NK-92 (cell line): Measurements from ENCODE around the gene DNAJC15.

Source experiments
- DNase-seq: peaks from one replicate; lab custom pipeline; 2025; ENCODE audit not compliant: unreplicated experiment; lab: John Stamatoyannopoulos, UW

Gene DNAJC15

DNA sequence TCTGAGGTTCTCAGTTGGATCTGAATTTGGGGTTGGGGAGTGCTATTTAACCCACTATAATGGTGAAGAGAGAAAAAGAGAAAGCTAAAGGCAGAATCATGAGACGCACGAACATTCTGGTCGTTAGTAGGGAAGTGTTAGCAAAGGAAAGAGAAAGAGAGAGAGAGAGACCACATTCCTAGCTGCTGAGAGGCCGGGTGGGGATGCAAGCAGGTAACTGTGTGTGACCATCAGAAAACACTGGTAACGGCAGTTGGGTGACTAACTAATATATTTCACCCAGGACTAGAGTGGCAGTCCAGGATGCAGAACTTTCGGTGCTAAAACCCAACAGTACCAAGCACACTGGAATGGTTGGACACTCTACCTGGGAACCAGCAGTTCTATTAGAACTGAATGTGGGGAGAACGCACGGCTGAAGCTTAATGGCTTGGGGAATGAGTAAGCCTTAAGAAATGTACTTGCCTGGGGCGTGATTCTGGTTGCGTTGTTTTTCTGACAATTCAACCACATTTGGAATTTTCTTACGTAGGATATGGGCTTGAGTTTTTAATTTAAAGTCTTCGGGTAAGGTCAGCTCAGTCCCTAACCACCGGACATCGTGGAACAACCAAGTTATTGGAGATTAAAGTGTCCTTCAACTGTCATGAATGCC, 130.2 kb downstream of the DNAJC15 start:
- DNase-seq, result no peak

DNA sequence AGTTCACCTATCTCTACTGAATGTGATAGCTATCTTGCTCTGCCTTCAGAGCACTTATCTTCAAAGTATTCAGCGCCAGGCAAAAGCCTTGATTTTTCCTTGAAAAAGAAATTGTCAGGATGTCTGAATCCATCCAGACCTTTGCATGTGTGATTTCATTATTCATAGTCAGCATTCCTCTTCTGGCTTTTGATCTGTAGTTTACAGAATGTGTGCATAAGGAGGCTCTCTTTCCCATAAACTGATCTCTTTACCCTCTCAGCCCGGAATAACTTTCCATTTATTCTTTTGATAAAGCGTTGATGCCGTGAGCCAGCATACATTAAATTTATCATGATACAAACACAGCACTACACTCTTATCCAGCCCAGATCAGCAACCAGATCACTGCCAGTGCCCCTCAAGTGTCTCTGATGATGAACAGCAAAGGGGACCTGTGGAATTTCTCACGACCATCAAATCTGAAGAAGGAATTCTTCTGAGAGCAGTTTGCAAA, 130.8 kb downstream of the DNAJC15 start:
- DNase-seq, result no peak

DNA sequence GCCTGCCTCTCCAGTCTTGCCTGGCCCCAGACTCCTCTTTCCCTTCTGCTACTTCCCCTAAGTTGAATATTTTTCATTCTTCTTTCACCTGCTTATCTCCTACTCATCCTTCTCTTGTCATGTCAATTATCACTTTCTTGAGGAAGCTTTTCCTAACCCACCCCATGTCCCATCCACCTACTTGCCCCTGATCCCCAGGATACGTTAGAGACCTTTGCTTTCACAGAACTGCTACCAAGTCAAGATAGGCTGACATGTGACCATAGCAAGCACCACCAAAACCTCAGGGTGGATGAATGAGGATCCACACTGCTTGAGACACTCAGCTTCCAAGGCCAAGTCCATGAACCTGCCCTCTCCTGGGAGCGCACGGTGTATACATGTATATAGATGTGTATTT, 131.5 kb downstream of the DNAJC15 start:
- DNase-seq, result no peak

DNA sequence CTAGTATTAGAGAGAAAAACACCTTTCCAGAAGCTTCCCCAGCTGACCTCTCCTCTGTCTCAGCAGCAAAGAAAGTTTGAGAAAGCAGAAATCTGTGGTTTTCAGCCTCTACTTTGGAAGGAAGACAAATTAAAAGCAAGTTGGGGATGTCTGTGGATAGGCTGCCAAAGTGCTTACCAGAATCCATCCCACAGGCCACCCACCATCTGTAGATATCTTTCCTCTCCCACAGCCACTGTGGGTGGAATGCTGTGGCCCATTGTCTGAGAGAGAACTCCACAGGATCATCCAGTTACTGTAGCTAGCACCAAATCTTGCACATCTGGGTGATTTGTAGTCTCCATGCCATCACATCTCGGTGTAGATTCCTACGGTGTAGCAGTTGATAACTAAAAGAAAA, 133.5 kb downstream of the DNAJC15 start:
- DNase-seq, result no peak

DNA sequence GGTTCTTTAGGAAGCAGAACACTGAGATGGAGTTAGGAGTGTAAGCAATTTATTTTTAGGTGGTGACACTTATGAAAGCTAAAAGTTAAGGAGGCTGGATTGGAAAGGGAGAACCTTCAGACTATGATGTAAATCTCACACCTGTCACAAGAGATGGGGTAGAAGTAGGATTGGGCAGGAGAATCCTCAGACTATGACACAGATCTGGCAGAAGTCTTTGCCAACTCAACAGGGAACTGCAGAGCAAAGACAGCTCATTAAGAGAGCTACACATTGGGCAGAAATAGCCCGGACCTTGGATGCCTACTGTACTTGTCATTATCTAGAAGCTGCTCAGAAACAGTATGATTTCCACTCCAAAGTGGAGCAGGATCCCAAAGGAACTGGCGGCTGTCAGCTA, 134.4 kb downstream of the DNAJC15 start:
- no peak for DNase-seq

DNA sequence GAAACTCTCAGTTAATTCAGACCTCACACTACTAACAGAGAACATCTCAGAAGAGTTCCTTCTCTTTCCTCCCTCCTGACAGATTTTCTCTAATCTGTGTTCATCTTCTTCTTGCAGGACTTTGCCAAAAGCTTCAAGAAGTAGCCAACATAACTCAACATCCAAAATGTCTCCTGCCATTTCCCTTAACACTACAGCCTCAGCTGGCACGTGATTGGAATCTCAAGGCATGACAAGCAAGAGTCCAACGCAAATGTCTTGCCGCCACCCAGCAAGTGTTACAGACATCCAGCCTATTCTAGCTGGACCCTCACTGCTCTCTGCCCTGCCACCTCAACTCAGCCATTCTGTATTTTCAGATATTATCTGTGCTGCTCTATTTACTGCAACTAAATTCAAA, 135.1 kb downstream of the DNAJC15 start:
- DNase-seq, result no peak

DNA sequence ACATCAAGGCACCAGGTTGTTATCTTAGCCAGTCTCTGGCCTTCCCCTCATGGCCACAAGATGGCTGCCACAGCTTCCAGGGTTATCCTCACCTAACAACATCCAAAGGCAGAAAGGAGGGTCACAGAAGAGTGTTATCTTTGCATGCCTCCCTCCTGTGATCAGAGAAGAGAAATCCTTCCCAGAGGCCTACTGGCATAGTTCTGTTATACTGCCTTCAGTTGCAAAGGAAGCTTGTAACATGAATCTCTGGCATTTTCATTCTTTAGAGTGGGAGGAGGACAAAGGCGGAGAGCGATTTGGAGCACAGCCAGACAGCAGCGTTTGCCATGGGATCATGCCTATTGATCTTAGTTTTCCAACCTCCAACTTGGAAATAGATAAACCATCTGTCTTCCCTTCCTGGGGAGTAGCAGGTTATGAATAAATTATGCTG, 135.7 kb downstream of the DNAJC15 start:
- no peak for DNase-seq
